ENCODE measurements around the gene MYLIP.

DNA sequence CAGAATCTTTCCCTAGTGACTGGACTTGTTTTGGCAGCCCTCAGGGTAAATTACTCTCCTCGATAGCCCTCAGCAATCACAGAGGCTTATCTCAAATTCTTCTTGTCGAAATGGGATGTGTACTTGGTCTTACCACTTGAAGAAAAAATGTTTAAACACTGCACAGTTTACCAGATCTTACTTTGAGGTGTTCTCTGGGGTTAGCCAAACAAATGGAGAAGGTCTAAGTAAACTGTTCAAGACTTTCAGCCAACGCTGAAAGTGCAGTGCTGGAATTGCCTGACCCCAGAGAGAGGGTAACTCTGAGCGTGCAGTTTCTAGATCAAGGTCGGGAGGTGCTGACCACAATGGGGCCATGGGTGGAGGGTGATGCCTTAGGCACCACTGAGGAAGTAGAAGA lies 39.2 kb downstream of the MYLIP start:
- TF ChIP-seq, protein P1, sequence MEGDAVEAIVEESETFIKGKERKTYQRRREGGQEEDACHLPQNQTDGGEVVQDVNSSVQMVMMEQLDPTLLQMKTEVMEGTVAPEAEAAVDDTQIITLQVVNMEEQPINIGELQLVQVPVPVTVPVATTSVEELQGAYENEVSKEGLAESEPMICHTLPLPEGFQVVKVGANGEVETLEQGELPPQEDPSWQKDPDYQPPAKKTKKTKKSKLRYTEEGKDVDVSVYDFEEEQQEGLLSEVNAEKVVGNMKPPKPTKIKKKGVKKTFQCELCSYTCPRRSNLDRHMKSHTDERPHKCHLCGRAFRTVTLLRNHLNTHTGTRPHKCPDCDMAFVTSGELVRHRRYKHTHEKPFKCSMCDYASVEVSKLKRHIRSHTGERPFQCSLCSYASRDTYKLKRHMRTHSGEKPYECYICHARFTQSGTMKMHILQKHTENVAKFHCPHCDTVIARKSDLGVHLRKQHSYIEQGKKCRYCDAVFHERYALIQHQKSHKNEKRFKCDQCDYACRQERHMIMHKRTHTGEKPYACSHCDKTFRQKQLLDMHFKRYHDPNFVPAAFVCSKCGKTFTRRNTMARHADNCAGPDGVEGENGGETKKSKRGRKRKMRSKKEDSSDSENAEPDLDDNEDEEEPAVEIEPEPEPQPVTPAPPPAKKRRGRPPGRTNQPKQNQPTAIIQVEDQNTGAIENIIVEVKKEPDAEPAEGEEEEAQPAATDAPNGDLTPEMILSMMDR (IDR thresholded peaks at IDR 0.05) = no peak
- TF ChIP-seq POLR2AphosphoS5 (IDR thresholded peaks at IDR 0.05) = peak in 2 of 3 donors; percentile 37 to 53
